ENCODE measurements around the gene HSPB3. TPM values are rescaled to one million over a fixed set of nuclear protein-coding genes. Genes with fewer than 3 reads are reported as not detected.

The HSPB3 gene
- total RNA-seq = not detected in 2 replicates

GRCh38 chr5:54455413-54456157 lies at the start of gene HSPB3:
Gene HSPB3 (plus strand): TSS chr5:54455699. CDS start chr5:54455790, 91 bp downstream.

Other genes starting within 250 kb of the HSPB3 start
- gene ARL15, start 145.1 kb upstream of the HSPB3 start, total RNA-seq = 7.4 and 10.1 TPM in 2 replicates
- 17.0 and 17.3 TPM in 2 replicates for gene SNX18, start 62.1 kb downstream of the HSPB3 start, total RNA-seq

Data from mammary microvascular endothelial cell (primary cell).